ENCODE results near the gene SHROOM3. TPM values are rescaled to one million over a fixed set of nuclear protein-coding genes. Genes with fewer than 3 reads are reported as not detected.

The SHROOM3 gene
- total RNA-seq, 1 experiment from 2014 or later: 27.6 TPM

- Mint-ChIP-seq H3K36me3 (ENCODE audit: insufficient read depth in 1 of 3, low read depth in 3 of 3) (peaks cover 2 to 5% (median 4%) of the 10 kb centered on the region in 3 experiments; a peak in 4 of 7 replicates), H3K27ac (no peak overlapping the region), H3K27me3 (ENCODE audit: low read depth) (no peaks in the 10 kb centered on the region), H3K4me1 (peaks cover 62 to 69% of the 10 kb centered on the region in 2 experiments), H3K9me3 (no peaks in the 10 kb centered on the region), H3K4me3 (peak overlapping the region in 1 of 2 experiments; percentile 2; a peak in 2 of 5 replicates)
- Histone ChIP-seq H3K14ac (ENCODE audit: insufficient read depth, low read length) (no peak overlapping the region), H3K79me1 (ENCODE audit: insufficient read depth, low read depth, low read length, poor library complexity, severe bottlenecking) (peaks cover 17% of the 10 kb centered on the region), H3K18ac (ENCODE audit: insufficient read length, low read depth, low read length) (no peak overlapping the region), H2AFZ (ENCODE audit: low read length) (no peak overlapping the region), H3K4me2 (ENCODE audit: insufficient read depth, insufficient read length, low read length) (no peak overlapping the region), H3K9ac (ENCODE audit: extremely low read depth, insufficient read length, low read length) (no peak overlapping the region), H4K5ac (ENCODE audit: insufficient read length, low read depth, low read length) (no peak overlapping the region), H2BK12ac (ENCODE audit: insufficient read length, low read depth, low read length) (no peak overlapping the region), H3K56ac (ENCODE audit: insufficient read length, low read depth, low read length) (no peak overlapping the region), H3K23ac (ENCODE audit: insufficient read length, low read depth, low read length) (no peak overlapping the region), H4K20me1 (ENCODE audit: control insufficient read depth, insufficient read depth, insufficient read length) (no peaks in the 10 kb centered on the region), H2BK15ac (ENCODE audit: low read depth, low read length) (no peak overlapping the region), H2AK5ac (ENCODE audit: insufficient read length, low read length) (no peak overlapping the region), H3K79me2 (ENCODE audit: insufficient read depth, low read length) (peaks cover 18% of the 10 kb centered on the region; the same call in 1 of the 2 replicates), H3K23me2 (ENCODE audit: insufficient read length, low read depth, low read length, poor library complexity, severe bottlenecking) (no peaks in the 10 kb centered on the region), H3K9me3 (ENCODE audit: control insufficient read depth, low read depth, low read length) (no peaks in the 10 kb centered on the region), H2BK120ac (ENCODE audit: low read depth, low read length, poor library complexity, severe bottlenecking) (no peak overlapping the region), H2BK5ac (ENCODE audit: insufficient read length, low read length) (no peak overlapping the region), H3K27me3 (ENCODE audit: insufficient read depth, low read length) (no peaks in the 10 kb centered on the region), H2BK20ac (ENCODE audit: low read depth, low read length, poor library complexity, severe bottlenecking) (no peak overlapping the region), H4K8ac (replicated peaks; ENCODE audit: insufficient read length, low read depth, low read length) (no peak overlapping the region), H4K91ac (ENCODE audit: insufficient read length, low read depth, low read length) (no peak overlapping the region), H3K4ac (ENCODE audit: low read depth, low read length) (no peak overlapping the region), H3K4me1 (ENCODE audit: insufficient read depth, low read length) (peaks cover 29% of the 10 kb centered on the region), H3K27ac (ENCODE audit: insufficient read length, low read depth, low read length) (no peak overlapping the region), H3T11ph (ENCODE audit: low read length) (no peak overlapping the region)
- no CpG with 5 or more reads among the region's 1 CpG for WGBS (ENCODE audit: extremely low coverage, insufficient read length, low lambda C conversion rate)
- TF ChIP-seq CTCF (conservative IDR thresholded peaks at IDR 0.05): no peak
- no peak for DNase-seq
These were observed 268.1 kb downstream of the SHROOM3 start for GRCh38 chr4:76703123-76703490.
